OCI-LY7 (cell line): Measurements from ENCODE around the gene CCDC182. TPM values are rescaled to one million over a fixed set of nuclear protein-coding genes. Genes with fewer than 3 reads are reported as not detected.

Experiments used
- BruUV-seq: library from RNA; stranded (reverse); fragments of 400-500 nt; replicated peaks from 2 replicates; lab custom pipeline; 2021; lab: Mats Ljungman, UMichigan
- CTCF ChIA-PET: fragments of 300-600 bp; sonication (Branson Sonifier 250); formaldehyde crosslinking; loops from one replicate; lab custom pipeline; 2022; ENCODE audit warnings: antibody characterized with exemption; ENCODE audit not compliant: unreplicated experiment; lab: Charles Lee
- POLR2A ChIA-PET: fragments of 300-600 bp; sonication (Branson Sonifier 250); formaldehyde crosslinking; loops from one replicate; lab custom pipeline; 2022; ENCODE audit warnings: antibody characterized with exemption; lab: Charles Lee
- DNase-seq: peaks from one replicate; pipeline ENCODE4 v3.0.0-alpha.2; 2015; ENCODE audit warnings: low spot score
- H2AFZ ChIP-seq: fragments of 200-600 bp; sonication (generic), shearing (Covaris generic); 2 replicates; pipeline ENCODE4 v1.6.1; 2014; ENCODE audit warnings: mild to moderate bottlenecking, antibody characterized with exemption, low read length, moderate library complexity
- H3K27ac ChIP-seq: fragments of 200-600 bp; sonication (generic); 2 replicates; pipeline ENCODE4 v1.5.1; 2014; ENCODE audit warnings: mixed run types, low read depth, mild to moderate bottlenecking, moderate library complexity, low read length, inconsistent platforms; ENCODE audit not compliant: poor library complexity, severe bottlenecking
- H3K36me3 ChIP-seq: fragments of 200-600 bp; sonication (generic); 2 replicates; pipeline ENCODE4 v1.6.1; 2014; ENCODE audit warnings: mild to moderate bottlenecking, antibody characterized with exemption, low read length, moderate library complexity, mixed read lengths; ENCODE audit not compliant: insufficient read depth
- H3K4me1 ChIP-seq: fragments of 200-600 bp; sonication (generic); 2 replicates; pipeline ENCODE4 v1.5.1; 2014; ENCODE audit warnings: mild to moderate bottlenecking, low read length; ENCODE audit not compliant: insufficient read depth, poor library complexity, severe bottlenecking
- H3K4me2 ChIP-seq: fragments of 200-600 bp; sonication (generic); 2 replicates; pipeline ENCODE4 v1.6.1; 2014; ENCODE audit warnings: mild to moderate bottlenecking, low read length
- H3K4me3 ChIP-seq: fragments of 200-600 bp; sonication (generic); 2 replicates; pipeline ENCODE4 v1.5.1; 2014; ENCODE audit warnings: mild to moderate bottlenecking, low read depth, low read length; ENCODE audit not compliant: poor library complexity, severe bottlenecking
- H3K79me2 ChIP-seq: fragments of 200-600 bp; sonication (generic); 2 replicates; pipeline ENCODE4 v1.6.1; 2016; ENCODE audit warnings: low read depth, mild to moderate bottlenecking, low read length, moderate library complexity, mixed read lengths; ENCODE audit not compliant: insufficient read depth
- H3K9me2 ChIP-seq: fragments of 200-600 bp; sonication (generic); 2 replicates; pipeline ENCODE4 v1.6.1; 2016; ENCODE audit warnings: mild to moderate bottlenecking, low read length, mixed read lengths; ENCODE audit not compliant: insufficient read depth
- H3K9me3 ChIP-seq: fragments of 200-600 bp; sonication (generic); 2 replicates; pipeline ENCODE4 v1.6.1; 2014; ENCODE audit warnings: mild to moderate bottlenecking, mixed run types, low read length, mixed read lengths
- H4K20me1 ChIP-seq: fragments of 200-600 bp; sonication (generic); 2 replicates; pipeline ENCODE4 v1.6.1; 2014; ENCODE audit warnings: mild to moderate bottlenecking, antibody characterized with exemption, low read length, moderate library complexity, mixed read lengths; ENCODE audit not compliant: insufficient read depth
- EZH2phosphoT487 ChIP-seq: fragments of 200-600 bp; sonication (generic); IDR thresholded peaks from 2 replicates; pipeline ENCODE4 v1.6.1; 2018; ENCODE audit warnings: low read depth, borderline replicate concordance, mild to moderate bottlenecking, mixed run types, antibody characterized with exemption, low read length, moderate library complexity, mixed read lengths
- intact Hi-C: fragments of 100-400 bp; cut with micrococcal nuclease; formaldehyde crosslinking; loops from one replicate; pipeline ENCODE4 v1.10.0; 2022; ENCODE audit not compliant: unreplicated experiment
- total RNA-seq, 2 experiments: library from RNA; depleted of rRNA in 1 of 2; stranded (reverse); fragments of >200 nt in 1 of 2; shearing (Covaris generic) in 1 of 2; gene quantifications; 2 replicates each; pipeline ENCODE4 v1.2.3, GENCODE V29; 2014 to 2022
- TF ChIP-seq, protein P1 (sequence below): fragments of 200-600 bp; sonication (generic); conservative IDR thresholded peaks from 2 replicates; pipeline ENCODE4 v1.5.1; 2014; ENCODE audit warnings: mild to moderate bottlenecking, antibody characterized with exemption, low read length, moderate library complexity, mixed read lengths

Gene CCDC182
- total RNA-seq, 2 experiments from 2014 or later: not detected

DNA sequence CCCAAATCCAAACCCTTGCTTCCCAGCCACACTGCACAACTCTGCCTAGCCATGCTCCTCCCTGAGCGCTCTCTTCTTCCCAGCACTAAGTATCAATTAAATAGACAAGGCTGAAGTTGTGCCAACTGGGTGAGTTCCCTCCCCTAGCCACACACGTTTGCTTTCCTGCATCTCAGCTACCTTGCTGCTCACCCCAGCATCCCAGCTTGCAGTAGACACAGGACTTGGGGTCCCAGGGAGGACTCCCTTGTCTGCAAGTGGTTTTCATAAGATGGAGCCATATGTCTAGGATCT lies 4.9 kb downstream of the CCDC182 start:
- DNase-seq: no peak
- Histone ChIP-seq H4K20me1 (no peaks in the 10 kb centered on the region), H3K79me2 (no peaks in the 10 kb centered on the region), H3K36me3 (no peaks in the 10 kb centered on the region), H2AFZ (no peak overlapping the region), H3K9me3 (no peaks in the 10 kb centered on the region), H3K9me2 (no peaks in the 10 kb centered on the region), H3K4me1 (peaks cover 17% of the 10 kb centered on the region), H3K4me2 (no peak overlapping the region), H3K4me3 (no peak overlapping the region), H3K27ac (no peak overlapping the region)
- BruUV-seq: no TSS peak
- intact Hi-C loops: loop anchor here (1.0 kb wide), 1 partner anchor 135 kb away; no protein-coding TSS in a partner anchor
- CTCF ChIA-PET: interaction anchor here (0.9 kb wide), 1 partner anchor 21 kb away, joined by 3 read pairs; no protein-coding TSS in a partner anchor
- POLR2A ChIA-PET: no interaction called here
- TF ChIP-seq EZH2phosphoT487: no peak
- TF ChIP-seq, protein P1, sequence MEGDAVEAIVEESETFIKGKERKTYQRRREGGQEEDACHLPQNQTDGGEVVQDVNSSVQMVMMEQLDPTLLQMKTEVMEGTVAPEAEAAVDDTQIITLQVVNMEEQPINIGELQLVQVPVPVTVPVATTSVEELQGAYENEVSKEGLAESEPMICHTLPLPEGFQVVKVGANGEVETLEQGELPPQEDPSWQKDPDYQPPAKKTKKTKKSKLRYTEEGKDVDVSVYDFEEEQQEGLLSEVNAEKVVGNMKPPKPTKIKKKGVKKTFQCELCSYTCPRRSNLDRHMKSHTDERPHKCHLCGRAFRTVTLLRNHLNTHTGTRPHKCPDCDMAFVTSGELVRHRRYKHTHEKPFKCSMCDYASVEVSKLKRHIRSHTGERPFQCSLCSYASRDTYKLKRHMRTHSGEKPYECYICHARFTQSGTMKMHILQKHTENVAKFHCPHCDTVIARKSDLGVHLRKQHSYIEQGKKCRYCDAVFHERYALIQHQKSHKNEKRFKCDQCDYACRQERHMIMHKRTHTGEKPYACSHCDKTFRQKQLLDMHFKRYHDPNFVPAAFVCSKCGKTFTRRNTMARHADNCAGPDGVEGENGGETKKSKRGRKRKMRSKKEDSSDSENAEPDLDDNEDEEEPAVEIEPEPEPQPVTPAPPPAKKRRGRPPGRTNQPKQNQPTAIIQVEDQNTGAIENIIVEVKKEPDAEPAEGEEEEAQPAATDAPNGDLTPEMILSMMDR: peak; percentile 26; the same call in 1 of the 2 replicates

- Histone ChIP-seq H3K9me3 (no peaks in the 10 kb centered on the region), H3K79me2 (no peaks in the 10 kb centered on the region), H3K9me2 (no peaks in the 10 kb centered on the region), H3K4me2 (no peak overlapping the region), H3K4me3 (no peak overlapping the region), H4K20me1 (no peaks in the 10 kb centered on the region), H3K4me1 (peaks cover 23% of the 10 kb centered on the region), H3K36me3 (no peaks in the 10 kb centered on the region), H2AFZ (no peak overlapping the region), H3K27ac (no peak overlapping the region)
- intact Hi-C loops: loop anchor here (1.0 to 5.0 kb wide), 3 partner anchors 134 to 187 kb away; no protein-coding TSS in a partner anchor
- TF ChIP-seq EZH2phosphoT487: no peak
- TF ChIP-seq, protein P1: peak; percentile 83
- peak; percentile 69 for DNase-seq
- ChIA-PET POLR2A (no interaction called here), CTCF (interaction anchor here (0.9 kb wide), 1 partner anchor 22 kb away, joined by 3 read pairs; no protein-coding TSS in a partner anchor)
- BruUV-seq: no TSS peak
Measured at GRCh38 chr17:57739402-57740234, 5.5 kb downstream of the CCDC182 start.

DNA sequence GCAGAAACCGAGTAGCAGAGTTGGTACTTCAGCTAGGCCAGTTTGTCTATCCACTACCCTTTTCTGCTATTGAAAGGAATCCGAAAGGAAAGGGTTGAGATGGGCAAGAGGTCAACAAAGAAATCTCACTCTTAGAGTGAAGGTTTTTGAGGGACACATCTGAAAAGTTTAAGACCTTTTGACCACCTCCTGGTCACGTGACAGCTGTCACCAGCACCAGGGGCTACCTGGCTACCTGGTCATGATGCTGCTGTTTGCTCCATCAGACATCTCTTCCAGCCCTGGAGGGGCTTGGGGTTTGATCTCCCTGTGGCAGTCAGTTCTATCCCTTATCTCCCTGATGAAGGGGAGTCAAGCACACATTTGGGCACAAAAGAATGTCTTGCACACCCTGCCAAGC lies 7.6 kb downstream of the CCDC182 start:
- BruUV-seq: no TSS peak
- CTCF ChIA-PET: no interaction called here

More for the DNA sequence above, 7.6 kb downstream of the CCDC182 start:
- peaks cover 21% of the 10 kb centered on the region for H3K4me1 ChIP-seq
- no peak for DNase-seq
- H2AFZ ChIP-seq: no peak overlapping the region
- H3K27ac ChIP-seq: no peak overlapping the region
- H3K36me3 ChIP-seq: no peaks in the 10 kb centered on the region
- no peaks in the 10 kb centered on the region for H4K20me1 ChIP-seq
- no peaks in the 10 kb centered on the region for H3K79me2 ChIP-seq
- no peaks in the 10 kb centered on the region for H3K9me2 ChIP-seq
- TF ChIP-seq, protein P1: no peak
- no peak for TF ChIP-seq EZH2phosphoT487
- H3K9me3 ChIP-seq: no peaks in the 10 kb centered on the region
- POLR2A ChIA-PET: no interaction called here
- H3K4me3 ChIP-seq: no peak overlapping the region
- intact Hi-C loops: loop anchor here (5.0 kb wide), 2 partner anchors 140 to 185 kb away; no protein-coding TSS in a partner anchor
- no peak overlapping the region for H3K4me2 ChIP-seq
